GM21526 (cell line): Measurements from ENCODE around the gene BRICD5.
"Not testable (repeated sequence)": the region's sequence is repeated elsewhere in the genome, so short reads cannot be mapped to it uniquely, and the experiment has no call there.

Experiments
- ATAC-seq: cut with Tn5 transposase; IDR thresholded peaks from one replicate; pipeline ENCODE4 v1.9.1; 2021; ENCODE audit warnings: moderate library complexity; ENCODE audit not compliant: unreplicated experiment, low FRiP score

Gene BRICD5

GRCh38 chr16:2210386-2211365, at the start of gene BRICD5:
Gene BRICD5 (minus strand): TSS chr16:2210863. CDS start chr16:2210833, 30 bp downstream.
- no peak for ATAC-seq

DNA sequence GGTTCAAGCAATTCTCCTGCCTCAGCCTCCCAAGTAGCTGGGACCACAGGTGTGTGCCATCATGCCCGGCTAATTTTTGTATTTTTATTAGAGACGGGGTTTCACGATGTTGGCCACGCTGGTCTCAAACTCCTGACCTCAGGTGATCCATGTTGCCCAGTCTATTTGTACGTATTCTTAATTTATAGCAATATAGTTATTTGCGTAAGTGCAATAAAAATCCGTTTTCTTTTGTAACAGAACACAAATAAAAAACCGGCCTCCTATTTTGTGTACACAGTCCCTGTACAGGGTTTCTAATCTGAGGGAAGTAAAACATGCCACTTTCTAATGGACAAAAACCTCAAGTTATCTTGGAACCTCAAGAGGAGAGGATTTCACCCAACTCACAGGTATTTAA, 49.6 kb upstream of the BRICD5 start:
- ATAC-seq: no peak

GRCh38 chr16:2258530-2258929, 47.9 kb upstream of the BRICD5 start:
- not testable (repeated sequence) for ATAC-seq

- ATAC-seq: no peak
These were observed 47.1 kb upstream of the BRICD5 start for GRCh38 chr16:2257726-2258125.

GRCh38 chr16:2256531-2257140, 46.0 kb upstream of the BRICD5 start:
- no peak for ATAC-seq

- no peak for ATAC-seq
These were observed 42.6 kb upstream of the BRICD5 start for GRCh38 chr16:2253293-2253692.

DNA sequence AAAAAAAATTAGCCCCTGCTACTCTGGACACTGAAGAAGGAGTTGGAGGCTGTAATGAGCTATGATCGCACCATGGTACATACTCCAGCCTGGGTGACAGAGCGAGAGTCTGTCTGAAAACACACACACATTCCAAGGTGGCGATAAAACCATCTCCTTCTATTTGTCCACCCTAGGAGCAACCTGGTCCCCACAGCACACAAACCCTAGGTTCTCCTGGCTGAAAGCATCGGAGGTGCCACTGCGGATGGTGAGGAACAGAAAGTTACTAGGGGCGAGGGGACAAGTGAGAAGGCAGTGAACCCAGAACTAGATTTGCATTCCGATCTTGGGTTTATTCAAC, 42.1 kb upstream of the BRICD5 start:
- no peak for ATAC-seq

GRCh38 chr16:2251296-2252111, 40.8 kb upstream of the BRICD5 start, which contains the start of gene ECI1:
Gene ECI1 (minus strand): TSS chr16:2251587. CDS start chr16:2251566, 21 bp downstream.
- ATAC-seq: peak; percentile 79

GRCh38 chr16:2250652-2251295, 40.1 kb upstream of the BRICD5 start:
- no peak for ATAC-seq

GRCh38 chr16:2246301-2246885, 35.7 kb upstream of the BRICD5 start:
- no peak for ATAC-seq

GRCh38 chr16:2244926-2245795, 34.5 kb upstream of the BRICD5 start:
- no peak for ATAC-seq

DNA sequence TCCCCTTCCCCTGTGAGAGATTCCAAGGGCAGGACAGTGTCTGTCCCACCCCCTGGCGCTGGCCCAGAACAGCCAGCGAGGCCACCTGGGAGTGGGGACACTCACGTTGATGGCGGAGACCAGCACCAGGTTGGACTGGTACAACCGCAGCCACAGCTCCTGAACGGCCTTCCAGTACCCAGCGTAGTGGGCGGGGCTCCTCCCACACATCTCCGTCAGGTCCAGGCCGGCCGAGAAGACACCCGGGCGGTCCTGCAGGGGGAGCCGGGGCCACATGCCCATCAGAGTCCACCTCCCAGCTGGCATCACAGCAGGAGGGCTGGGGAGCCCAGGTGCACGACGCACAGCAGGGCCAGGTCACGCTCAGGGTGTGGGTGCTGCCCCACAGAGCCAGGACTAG, 33.6 kb upstream of the BRICD5 start:
- ATAC-seq: no peak

- no peak for ATAC-seq
These were observed 33.1 kb upstream of the BRICD5 start for GRCh38 chr16:2243781-2244180.

DNA sequence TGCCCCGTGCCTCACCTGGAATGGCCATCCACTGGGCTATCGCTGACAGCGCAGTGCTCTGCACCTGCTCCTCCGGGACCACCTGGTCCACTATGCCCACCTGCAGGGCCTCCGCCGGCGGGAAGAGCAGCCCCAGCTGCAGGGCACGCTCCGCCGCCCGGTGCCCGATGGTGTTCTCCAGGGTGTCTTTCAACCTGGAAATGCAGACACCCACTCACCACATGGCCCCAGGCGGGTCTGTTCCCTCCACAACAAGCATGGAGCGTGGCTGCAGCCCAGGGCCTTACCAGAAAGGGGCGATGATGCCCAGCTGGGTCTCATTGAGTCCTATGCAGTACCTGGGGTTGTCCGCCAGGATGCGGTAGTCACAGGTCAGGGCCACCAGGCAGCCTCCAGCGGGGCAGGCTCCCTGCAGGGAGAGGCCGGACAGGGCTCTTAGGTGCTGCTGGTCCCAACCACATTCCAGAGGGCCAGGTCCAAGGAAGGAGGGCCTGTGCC, 32.4 kb upstream of the BRICD5 start:
- ATAC-seq: no peak

GRCh38 chr16:2242598-2242997, 31.9 kb upstream of the BRICD5 start:
- ATAC-seq: no peak

GRCh38 chr16:2240331-2240730, 29.7 kb upstream of the BRICD5 start:
- not testable (repeated sequence) for ATAC-seq

DNA sequence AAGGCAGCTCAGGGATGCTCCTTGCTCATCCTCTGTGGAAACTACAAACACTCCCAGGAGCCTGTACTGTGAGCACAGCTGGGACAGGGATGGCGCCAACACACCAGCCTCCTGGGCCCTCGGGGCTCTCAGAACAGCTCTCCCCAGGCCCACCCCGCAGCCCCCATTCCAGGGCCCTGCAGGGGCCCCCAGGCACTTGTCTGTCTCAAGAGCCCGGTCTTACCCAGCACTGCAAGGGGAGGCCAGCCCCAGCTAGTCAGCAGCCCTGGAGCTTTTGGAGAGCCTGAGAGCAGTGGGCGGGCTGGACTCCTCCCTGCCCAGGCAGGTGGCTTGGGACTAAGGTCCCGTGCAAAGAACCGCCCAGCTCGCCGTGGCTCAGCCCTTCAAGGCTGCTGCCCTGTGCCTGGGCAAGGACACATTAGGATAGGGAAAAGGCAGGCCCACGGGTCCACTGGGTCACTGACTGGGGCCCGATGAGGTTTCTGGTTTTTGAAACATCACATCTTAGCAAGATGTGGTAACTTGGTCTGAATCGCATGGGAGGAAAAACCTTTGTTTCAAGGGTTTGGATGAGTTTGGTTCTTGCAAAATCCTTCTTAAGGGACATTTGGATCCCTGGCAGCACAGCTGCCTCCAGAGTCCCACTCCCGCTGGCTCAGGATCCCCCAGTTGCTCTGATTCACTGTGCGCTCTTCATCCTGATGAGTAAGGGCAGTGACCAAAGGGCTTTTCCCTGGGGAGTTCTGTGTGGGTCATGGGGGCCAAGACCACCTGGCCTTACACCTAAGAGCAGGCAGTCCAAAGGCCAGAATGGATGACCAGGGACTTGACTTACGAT, 28.4 kb upstream of the BRICD5 start:
- ATAC-seq: no peak
